ENCODE results near the gene CD46.

DNA sequence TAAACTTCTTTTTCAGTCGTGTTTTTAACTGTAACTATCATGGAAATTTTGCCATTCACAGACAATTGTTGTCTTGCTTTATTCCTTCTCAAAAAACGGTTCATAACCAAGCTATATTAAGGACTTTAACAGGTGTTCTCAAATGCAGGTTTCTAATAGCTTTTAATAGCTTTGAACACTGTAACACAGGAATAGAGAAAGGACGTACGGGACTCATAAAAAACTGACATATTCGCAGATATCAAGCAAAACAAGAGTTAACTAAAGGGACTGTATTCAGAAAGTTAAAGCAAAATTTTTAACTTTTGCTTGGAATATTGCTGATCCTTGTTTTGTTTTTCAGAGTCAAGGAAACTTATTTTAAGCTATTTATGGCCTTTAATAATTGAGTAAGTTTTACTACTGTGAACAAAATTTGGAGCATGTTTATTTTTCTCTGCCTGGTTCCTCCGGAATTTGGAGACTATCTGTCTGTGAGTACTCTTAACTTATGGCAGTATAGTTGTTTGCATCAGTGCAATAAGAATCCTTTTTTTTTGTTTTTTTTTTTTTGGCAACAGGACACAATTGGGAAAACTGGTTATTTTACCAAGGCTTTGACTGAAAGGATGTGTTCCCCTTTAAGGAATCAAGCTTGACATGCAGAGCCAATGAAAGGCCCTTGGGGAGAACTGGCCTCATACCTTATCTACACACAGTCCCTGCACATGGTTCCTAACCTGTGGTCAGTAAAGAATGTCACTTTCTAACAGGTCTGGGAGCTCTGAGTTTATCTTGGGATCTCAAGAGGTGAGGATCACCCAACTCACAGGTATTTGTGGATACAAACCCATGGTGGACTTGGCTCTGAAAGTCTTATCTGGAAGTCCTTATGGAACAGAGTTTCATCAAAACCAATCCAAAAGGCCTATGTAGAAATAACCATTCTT, 5.8 kb upstream of the CD46 start:
- TF ChIP-seq CTCF (IDR thresholded peaks at IDR 0.05): no peak
- no peak for TF ChIP-seq POLR2A (IDR thresholded peaks at IDR 0.05)

Measured in testis (tissue), 2 donors.